ENCODE data around the gene RLBP1.

DNA sequence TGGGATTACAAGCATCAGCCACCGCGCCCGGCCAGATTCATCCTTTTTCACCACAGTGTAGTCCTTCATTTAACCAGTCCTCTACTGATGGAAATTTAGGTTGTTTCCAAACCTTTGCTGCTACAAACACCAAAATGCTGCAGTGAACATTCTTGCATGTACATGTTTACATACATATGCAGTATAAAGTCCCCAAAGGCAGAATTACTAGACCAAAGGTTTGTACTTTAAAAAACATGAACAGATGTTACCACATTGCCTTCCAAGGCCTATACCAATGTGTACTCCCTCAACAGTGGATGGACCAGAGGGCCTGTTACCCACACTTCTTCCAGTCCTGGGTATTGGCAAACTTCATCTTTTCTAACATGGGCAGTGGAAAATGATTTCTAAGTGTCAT is 51.0 kb downstream of the RLBP1 start:
- TF ChIP-seq, protein P1, sequence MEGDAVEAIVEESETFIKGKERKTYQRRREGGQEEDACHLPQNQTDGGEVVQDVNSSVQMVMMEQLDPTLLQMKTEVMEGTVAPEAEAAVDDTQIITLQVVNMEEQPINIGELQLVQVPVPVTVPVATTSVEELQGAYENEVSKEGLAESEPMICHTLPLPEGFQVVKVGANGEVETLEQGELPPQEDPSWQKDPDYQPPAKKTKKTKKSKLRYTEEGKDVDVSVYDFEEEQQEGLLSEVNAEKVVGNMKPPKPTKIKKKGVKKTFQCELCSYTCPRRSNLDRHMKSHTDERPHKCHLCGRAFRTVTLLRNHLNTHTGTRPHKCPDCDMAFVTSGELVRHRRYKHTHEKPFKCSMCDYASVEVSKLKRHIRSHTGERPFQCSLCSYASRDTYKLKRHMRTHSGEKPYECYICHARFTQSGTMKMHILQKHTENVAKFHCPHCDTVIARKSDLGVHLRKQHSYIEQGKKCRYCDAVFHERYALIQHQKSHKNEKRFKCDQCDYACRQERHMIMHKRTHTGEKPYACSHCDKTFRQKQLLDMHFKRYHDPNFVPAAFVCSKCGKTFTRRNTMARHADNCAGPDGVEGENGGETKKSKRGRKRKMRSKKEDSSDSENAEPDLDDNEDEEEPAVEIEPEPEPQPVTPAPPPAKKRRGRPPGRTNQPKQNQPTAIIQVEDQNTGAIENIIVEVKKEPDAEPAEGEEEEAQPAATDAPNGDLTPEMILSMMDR (conservative IDR thresholded peaks at IDR 0.05; ENCODE audit: low read length), result no peak
- no peak for TF ChIP-seq EZH2phosphoT487 (IDR thresholded peaks at IDR 0.05; ENCODE audit: borderline replicate concordance)
